NCI-H2196 (cell line): ENCODE measurements around the gene FBXO8.
"Not testable (repeated sequence)": the region's sequence is repeated elsewhere in the genome, so short reads cannot be mapped to it uniquely, and the experiment has no call there.

Source experiments
- DNase-seq: peaks from one replicate; lab custom pipeline; 2025; ENCODE audit not compliant: unreplicated experiment; lab: John Stamatoyannopoulos, UW

Gene FBXO8

GRCh38 chr4:174284487-174284886 lies 1.0 kb upstream of the FBXO8 start:
- DNase-seq: no peak

GRCh38 chr4:174282836-174283506 lies 496 bp downstream of the FBXO8 start:
- DNase-seq: peak; percentile 66

- no peak for DNase-seq
Measured at GRCh38 chr4:174281901-174282300, 1.6 kb downstream of the FBXO8 start.

GRCh38 chr4:174281182-174281737 lies 2.2 kb downstream of the FBXO8 start:
- no peak for DNase-seq

GRCh38 chr4:174279433-174280155 lies 3.9 kb downstream of the FBXO8 start:
- DNase-seq: no peak

- DNase-seq: peak; percentile 27
Measured at GRCh38 chr4:174278467-174278866, 5.0 kb downstream of the FBXO8 start.

- no peak for DNase-seq
Measured at GRCh38 chr4:174277433-174277832, 6.0 kb downstream of the FBXO8 start.

- no peak for DNase-seq
Measured at GRCh38 chr4:174275101-174275500, 8.4 kb downstream of the FBXO8 start.

GRCh38 chr4:174274436-174274835 lies 9.0 kb downstream of the FBXO8 start:
- no peak for DNase-seq

GRCh38 chr4:174273930-174274329 lies 9.5 kb downstream of the FBXO8 start:
- no peak for DNase-seq

GRCh38 chr4:174266416-174266815 lies 17.1 kb downstream of the FBXO8 start:
- no peak for DNase-seq

GRCh38 chr4:174265916-174266315 lies 17.6 kb downstream of the FBXO8 start:
- no peak for DNase-seq

- DNase-seq: no peak
Measured at GRCh38 chr4:174263445-174263736, 20.1 kb downstream of the FBXO8 start.

- DNase-seq: no peak
Measured at GRCh38 chr4:174262624-174263444, 20.6 kb downstream of the FBXO8 start.

GRCh38 chr4:174261432-174261831 lies 22.0 kb downstream of the FBXO8 start:
- DNase-seq: not testable (repeated sequence)

GRCh38 chr4:174260099-174260498 lies 23.4 kb downstream of the FBXO8 start:
- no peak for DNase-seq

GRCh38 chr4:174259580-174259979 lies 23.9 kb downstream of the FBXO8 start:
- DNase-seq: no peak

- no peak for DNase-seq
Measured at GRCh38 chr4:174256277-174256713, 27.2 kb downstream of the FBXO8 start.

GRCh38 chr4:174255786-174256185 lies 27.7 kb downstream of the FBXO8 start:
- no peak for DNase-seq

GRCh38 chr4:174255374-174255773 lies 28.1 kb downstream of the FBXO8 start:
- no peak for DNase-seq

GRCh38 chr4:174254613-174255012 lies 28.9 kb downstream of the FBXO8 start:
- no peak for DNase-seq

GRCh38 chr4:174252412-174252811 lies 31.1 kb downstream of the FBXO8 start:
- DNase-seq: no peak
